Glomerular visceral epithelial cell (primary cell): ENCODE data around the gene DLG5.
A peak's percentile ranks its signal among the peaks of the same experiment; 100 is the strongest.

Experiments
- DNase-seq: peaks from one replicate; pipeline ENCODE4 v3.0.0-alpha.2; 2016; ENCODE audit errors: extremely low spot score

DLG5 gene

GRCh38 chr10:77792155-77792554 is 134.4 kb downstream of the DLG5 start:
- no peak for DNase-seq

- no peak for DNase-seq
Observed at GRCh38 chr10:77791506-77791905, 135.0 kb downstream of the DLG5 start.

GRCh38 chr10:77789861-77790260 is 136.7 kb downstream of the DLG5 start:
- DNase-seq, result no peak

GRCh38 chr10:77789016-77789415 is 137.5 kb downstream of the DLG5 start:
- DNase-seq, result no peak

GRCh38 chr10:77788496-77789010 is 138.0 kb downstream of the DLG5 start:
- DNase-seq, result no peak

- no peak for DNase-seq
Observed at GRCh38 chr10:77787440-77787839, 139.1 kb downstream of the DLG5 start.

- peak; percentile 56 for DNase-seq
Observed at GRCh38 chr10:77784856-77785255, 141.7 kb downstream of the DLG5 start.

- no peak for DNase-seq
Observed at GRCh38 chr10:77782328-77783061, 144.1 kb downstream of the DLG5 start.

- no peak for DNase-seq
Observed at GRCh38 chr10:77781451-77782327, 144.9 kb downstream of the DLG5 start.

GRCh38 chr10:77780180-77780579 is 146.4 kb downstream of the DLG5 start:
- no peak for DNase-seq

- no peak for DNase-seq
Observed at GRCh38 chr10:77776487-77776886, 150.1 kb downstream of the DLG5 start.

GRCh38 chr10:77774940-77775391 is 151.6 kb downstream of the DLG5 start:
- no peak for DNase-seq

- DNase-seq, result no peak
Observed at GRCh38 chr10:77773631-77774426, 152.7 kb downstream of the DLG5 start.

- peak; percentile 51 for DNase-seq
Observed at GRCh38 chr10:77772852-77773600, 153.5 kb downstream of the DLG5 start.

- no peak for DNase-seq
Observed at GRCh38 chr10:77771851-77772250, 154.7 kb downstream of the DLG5 start.

GRCh38 chr10:77771450-77771849 is 155.1 kb downstream of the DLG5 start:
- DNase-seq, result no peak

GRCh38 chr10:77770868-77771175 is 155.7 kb downstream of the DLG5 start:
- DNase-seq, result no peak

- no peak for DNase-seq
Observed at GRCh38 chr10:77770081-77770867, 156.3 kb downstream of the DLG5 start.

- DNase-seq, result no peak
Observed at GRCh38 chr10:77768039-77768438, 158.5 kb downstream of the DLG5 start.
